ENCODE measurements around the gene ZBTB7C. TPM values are rescaled to one million over a fixed set of nuclear protein-coding genes. Genes with fewer than 3 reads are reported as not detected.

Gene ZBTB7C
- total RNA-seq, 6 experiments from 2014 or later = not detected

- peaks cover 29% of the 10 kb centered on the region for H3K27me3 Mint-ChIP-seq (ENCODE audit: insufficient read depth)
- H3K36me3 Mint-ChIP-seq (ENCODE audit: low read depth) = no peaks in the 10 kb centered on the region
- TF ChIP-seq CTCF (IDR thresholded peaks at IDR 0.05) = no peak
- no peak overlapping the region for H3K4me3 Mint-ChIP-seq
- H3K27ac Mint-ChIP-seq = no peak overlapping the region
- no peaks in the 10 kb centered on the region for H3K4me1 Mint-ChIP-seq (ENCODE audit: low read depth)
- no peak for DNase-seq
- no peaks in the 10 kb centered on the region for H3K9me3 Mint-ChIP-seq
Observed at GRCh38 chr18:48339692-48340091, 69.5 kb downstream of the ZBTB7C start.

DNA sequence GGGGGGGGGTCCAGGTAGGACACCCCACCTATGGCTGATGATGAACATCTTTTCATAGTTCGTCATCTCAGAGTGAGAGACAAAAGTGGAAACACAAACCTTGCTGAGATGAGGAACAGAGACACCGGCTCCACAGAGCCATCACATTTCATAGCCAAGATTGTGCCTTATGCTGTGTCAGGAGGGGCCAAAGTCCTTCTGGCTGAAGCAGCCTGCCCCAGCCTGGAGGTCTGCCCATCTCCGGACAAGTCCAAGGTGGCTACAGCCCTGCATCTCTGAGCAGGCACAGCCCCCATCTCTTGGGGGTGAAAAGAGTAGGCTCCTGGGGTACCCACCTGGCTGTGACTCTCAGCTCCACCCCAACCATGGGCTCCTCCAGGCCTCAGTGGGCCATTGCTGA lies 70.3 kb downstream of the ZBTB7C start:
- no peaks in the 10 kb centered on the region for H3K36me3 Mint-ChIP-seq (ENCODE audit: low read depth)
- no peaks in the 10 kb centered on the region for H3K4me1 Mint-ChIP-seq (ENCODE audit: low read depth)
- no peak overlapping the region for H3K4me3 Mint-ChIP-seq
- no peak for TF ChIP-seq CTCF (IDR thresholded peaks at IDR 0.05)
- H3K27me3 Mint-ChIP-seq (ENCODE audit: insufficient read depth) = peaks cover 26% of the 10 kb centered on the region
- DNase-seq = no peak
- H3K27ac Mint-ChIP-seq = no peak overlapping the region
- H3K9me3 Mint-ChIP-seq = no peaks in the 10 kb centered on the region

GRCh38 chr18:48337053-48337452 lies 72.1 kb downstream of the ZBTB7C start:
- no peaks in the 10 kb centered on the region for H3K36me3 Mint-ChIP-seq (ENCODE audit: low read depth)

GRCh38 chr18:48336332-48336731 lies 72.9 kb downstream of the ZBTB7C start:
- no peak for TF ChIP-seq CTCF (IDR thresholded peaks at IDR 0.05)

More at GRCh38 chr18:48337053-48337452, 72.1 kb downstream of the ZBTB7C start:
- no peak for TF ChIP-seq CTCF (IDR thresholded peaks at IDR 0.05)
- Mint-ChIP-seq H3K27me3 (ENCODE audit: insufficient read depth) (peaks cover 21% of the 10 kb centered on the region), H3K4me3 (no peak overlapping the region), H3K27ac (no peak overlapping the region), H3K4me1 (ENCODE audit: low read depth) (no peaks in the 10 kb centered on the region), H3K9me3 (no peaks in the 10 kb centered on the region)
- DNase-seq = no peak

GRCh38 chr18:48335829-48336228 lies 73.4 kb downstream of the ZBTB7C start:
- peaks cover 18% of the 10 kb centered on the region for H3K27me3 Mint-ChIP-seq (ENCODE audit: insufficient read depth)
- no peak for DNase-seq
- no peaks in the 10 kb centered on the region for H3K36me3 Mint-ChIP-seq (ENCODE audit: low read depth)
- no peaks in the 10 kb centered on the region for H3K9me3 Mint-ChIP-seq
- H3K4me3 Mint-ChIP-seq = no peak overlapping the region
- H3K4me1 Mint-ChIP-seq (ENCODE audit: low read depth) = peaks cover 6% of the 10 kb centered on the region
- H3K27ac Mint-ChIP-seq = no peak overlapping the region
- TF ChIP-seq CTCF (IDR thresholded peaks at IDR 0.05) = no peak

More at GRCh38 chr18:48336332-48336731, 72.9 kb downstream of the ZBTB7C start:
- Mint-ChIP-seq H3K27ac (no peak overlapping the region), H3K9me3 (no peaks in the 10 kb centered on the region), H3K4me3 (no peak overlapping the region), H3K4me1 (ENCODE audit: low read depth) (peaks cover 1% of the 10 kb centered on the region; the same call in 1 of the 2 replicates), H3K27me3 (ENCODE audit: insufficient read depth) (peaks cover 21% of the 10 kb centered on the region), H3K36me3 (ENCODE audit: low read depth) (no peaks in the 10 kb centered on the region)
- DNase-seq = peak; percentile 10

DNA sequence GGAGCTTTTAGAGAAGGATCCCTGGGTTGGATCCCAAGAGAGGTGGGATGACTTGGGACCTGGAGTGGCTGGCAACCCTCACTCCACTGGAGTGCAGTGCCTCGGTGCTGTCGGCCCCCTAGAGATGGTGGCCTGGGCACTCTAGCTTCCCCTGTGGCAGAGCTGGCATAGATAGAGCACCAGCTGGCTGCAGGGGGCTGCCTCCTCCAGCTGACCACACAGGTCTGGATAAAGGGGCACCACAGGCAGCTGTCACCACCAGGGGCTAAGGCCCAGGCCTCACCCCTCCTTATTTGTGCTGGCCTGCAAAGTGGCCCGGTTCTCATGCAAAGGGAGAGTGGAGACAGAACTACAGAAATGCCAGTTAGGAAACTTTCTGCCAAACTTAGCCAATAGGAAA lies 74.3 kb downstream of the ZBTB7C start:
- TF ChIP-seq CTCF (IDR thresholded peaks at IDR 0.05) = no peak
- Mint-ChIP-seq H3K27me3 (ENCODE audit: insufficient read depth) (peaks cover 15% of the 10 kb centered on the region), H3K27ac (no peak overlapping the region), H3K4me1 (ENCODE audit: low read depth) (peaks cover 16% of the 10 kb centered on the region), H3K4me3 (no peak overlapping the region), H3K9me3 (no peaks in the 10 kb centered on the region), H3K36me3 (ENCODE audit: low read depth) (no peaks in the 10 kb centered on the region)
- DNase-seq = no peak

Data from HFFc6 (cell line).